HEK293 (cell line): ENCODE results near the gene TM4SF5.

ENCODE experiments used
- AEBP2 ChIP-seq: fragments of 450-650 bp; formaldehyde crosslinking; IDR thresholded peaks from 2 replicates; pipeline ENCODE4 v1.5.1; 2016; ENCODE audit warnings: missing biosample characterization, missing genetic modification characterization, borderline replicate concordance
- HIC1 ChIP-seq: fragments of 450-650 bp; formaldehyde crosslinking; IDR thresholded peaks from 2 replicates; pipeline ENCODE4 v1.5.1; 2016; ENCODE audit warnings: missing biosample characterization, missing genetic modification characterization
- KLF17 ChIP-seq: fragments of 450-650 bp; formaldehyde crosslinking; IDR thresholded peaks from 2 replicates; pipeline ENCODE4 v1.5.1; 2016; ENCODE audit warnings: missing biosample characterization, missing genetic modification characterization
- KLF7 ChIP-seq: fragments of 450-650 bp; formaldehyde crosslinking; IDR thresholded peaks from 2 replicates; pipeline ENCODE4 v1.5.1; 2016; ENCODE audit warnings: missing biosample characterization, missing genetic modification characterization, borderline replicate concordance
- SALL2 ChIP-seq: fragments of 450-650 bp; formaldehyde crosslinking; IDR thresholded peaks from 2 replicates; pipeline ENCODE4 v1.5.0; 2017; ENCODE audit warnings: missing biosample characterization, mild to moderate bottlenecking, missing genetic modification characterization, borderline replicate concordance
- SETDB1 ChIP-seq: IDR thresholded peaks from one replicate; pipeline ENCODE4 v1.6.1; 2017; ENCODE audit warnings: mild to moderate bottlenecking, low read length, moderate library complexity, mixed read lengths; ENCODE audit not compliant: insufficient read length
- SP2 ChIP-seq: fragments of 450-650 bp; formaldehyde crosslinking; IDR thresholded peaks from 2 replicates; pipeline ENCODE4 v1.5.1; 2016; ENCODE audit warnings: missing biosample characterization, missing genetic modification characterization
- ZFP69B ChIP-seq: fragments of 450-650 bp; formaldehyde crosslinking; IDR thresholded peaks from 2 replicates; pipeline ENCODE4 v1.5.1; 2016; ENCODE audit warnings: missing biosample characterization, missing genetic modification characterization
- ZNF112 ChIP-seq: fragments of 450-650 bp; formaldehyde crosslinking; IDR thresholded peaks from 2 replicates; pipeline ENCODE4 v1.5.0; 2017; ENCODE audit warnings: missing biosample characterization, missing genetic modification characterization
- ZNF132 ChIP-seq: fragments of 450-650 bp; formaldehyde crosslinking; IDR thresholded peaks from 2 replicates; pipeline ENCODE4 v1.5.1; 2017; ENCODE audit warnings: missing biosample characterization, missing genetic modification characterization, borderline replicate concordance
- ZNF174 ChIP-seq: fragments of 450-650 bp; formaldehyde crosslinking; IDR thresholded peaks from 2 replicates; pipeline ENCODE4 v1.5.0; 2017; ENCODE audit warnings: missing biosample characterization, mild to moderate bottlenecking, missing genetic modification characterization
- ZNF18 ChIP-seq: fragments of 450-650 bp; formaldehyde crosslinking; IDR thresholded peaks from 2 replicates; pipeline ENCODE4 v1.5.1; 2016; ENCODE audit warnings: missing biosample characterization, missing genetic modification characterization
- ZNF23 ChIP-seq: fragments of 450-650 bp; formaldehyde crosslinking; IDR thresholded peaks from 2 replicates; pipeline ENCODE4 v1.5.1; 2016; ENCODE audit warnings: missing biosample characterization, missing genetic modification characterization, borderline replicate concordance
- ZNF26 ChIP-seq: fragments of 450-650 bp; formaldehyde crosslinking; IDR thresholded peaks from 2 replicates; pipeline ENCODE4 v1.5.1; 2016; ENCODE audit warnings: missing biosample characterization, missing genetic modification characterization
- ZNF416 ChIP-seq: fragments of 450-650 bp; formaldehyde crosslinking; IDR thresholded peaks from 2 replicates; pipeline ENCODE4 v1.5.1; 2016; ENCODE audit warnings: missing biosample characterization, missing genetic modification characterization
- ZNF610 ChIP-seq: fragments of 450-650 bp; formaldehyde crosslinking; IDR thresholded peaks from 2 replicates; pipeline ENCODE4 v1.5.1; 2016; ENCODE audit warnings: missing biosample characterization, missing genetic modification characterization, borderline replicate concordance
- ZNF624 ChIP-seq: fragments of 450-650 bp; formaldehyde crosslinking; IDR thresholded peaks from 2 replicates; pipeline ENCODE4 v1.5.1; 2017; ENCODE audit warnings: missing biosample characterization, missing genetic modification characterization
- ZNF658 ChIP-seq: fragments of 450-650 bp; formaldehyde crosslinking; IDR thresholded peaks from 2 replicates; pipeline ENCODE4; 2016; ENCODE audit warnings: missing biosample characterization, missing genetic modification characterization
- ZNF660 ChIP-seq: fragments of 450-650 bp; IDR thresholded peaks from 2 replicates; pipeline ENCODE4 v1.5.1; 2018; ENCODE audit warnings: missing biosample characterization, mild to moderate bottlenecking, missing genetic modification characterization
- ZNF76 ChIP-seq: fragments of 450-650 bp; formaldehyde crosslinking; IDR thresholded peaks from 2 replicates; pipeline ENCODE4; 2016; ENCODE audit warnings: low read depth, missing biosample characterization, missing genetic modification characterization, borderline replicate concordance
- ZNF776 ChIP-seq: fragments of 450-650 bp; formaldehyde crosslinking; IDR thresholded peaks from 2 replicates; pipeline ENCODE4 v1.5.0; 2017; ENCODE audit warnings: missing biosample characterization, missing genetic modification characterization, borderline replicate concordance
- ZNF791 ChIP-seq: fragments of 450-650 bp; formaldehyde crosslinking; IDR thresholded peaks from 2 replicates; pipeline ENCODE4 v1.5.1; 2016; ENCODE audit warnings: missing biosample characterization, missing genetic modification characterization
- TF ChIP-seq, protein P1 (sequence below): fragments of 450-650 bp; formaldehyde crosslinking; IDR thresholded peaks from 2 replicates; pipeline ENCODE4 v1.5.1; 2016; ENCODE audit warnings: missing biosample characterization, missing genetic modification characterization
- TF ChIP-seq, protein P2 (sequence below): fragments of 450-650 bp; formaldehyde crosslinking; IDR thresholded peaks from 2 replicates; pipeline ENCODE4 v1.5.1; 2016; ENCODE audit warnings: missing biosample characterization, missing genetic modification characterization

The TM4SF5 gene

DNA sequence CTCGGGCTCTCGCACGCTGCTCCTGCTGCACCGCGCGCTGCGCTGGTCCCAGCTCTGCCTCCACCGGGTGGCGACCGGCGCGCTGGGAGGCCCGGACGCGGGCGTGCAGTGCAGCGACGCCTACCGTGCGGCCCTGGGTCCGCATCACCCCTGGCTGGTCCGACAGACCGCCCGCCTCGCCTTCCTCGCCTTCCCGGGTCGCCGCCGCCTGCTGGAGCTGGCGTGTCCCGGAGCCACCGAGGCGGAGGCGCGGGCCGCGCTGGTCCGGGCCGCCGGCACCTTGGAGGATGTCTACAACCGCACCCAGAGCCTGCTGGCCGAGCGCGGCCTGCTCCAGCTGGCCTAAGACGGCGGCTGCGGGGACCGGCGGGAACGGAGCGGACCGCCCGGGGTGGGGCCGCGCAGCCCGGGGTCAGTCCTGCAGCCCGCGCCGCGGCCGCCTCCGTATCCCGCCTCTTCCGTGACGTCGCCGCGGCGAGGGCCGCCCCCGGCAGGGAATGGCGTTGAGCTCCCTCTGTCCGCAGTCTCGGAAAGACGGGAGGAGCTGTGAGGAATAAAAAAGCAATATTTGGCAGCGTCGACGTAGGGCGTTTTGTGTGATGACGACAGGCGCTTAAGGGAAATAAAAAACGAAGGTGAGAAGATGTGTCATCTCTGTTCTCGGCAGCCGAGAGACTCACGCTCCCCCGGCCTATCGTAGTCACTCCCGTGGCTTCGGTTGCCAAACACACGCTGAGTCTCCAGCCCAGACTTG lies 18.4 kb downstream of the TM4SF5 start (continued):
- TF ChIP-seq ZNF132 (tag by site-specific recombination) (no peak), ZNF18 (tag by site-specific recombination) (no peak), ZNF776 (tag by site-specific recombination) (no peak), ZNF658 (no peak), ZFP69B (tag by site-specific recombination) (no peak; the same call in 1 of the 2 replicates), ZNF23 (tag by site-specific recombination) (no peak), ZNF624 (tag by site-specific recombination) (no peak), HIC1 (tag by site-specific recombination) (no peak), ZNF26 (tag by site-specific recombination) (no peak), SP2 (tag by site-specific recombination) (peak; percentile 66), SETDB1 (peak; percentile 16), KLF17 (tag by site-specific recombination) (no peak; the same call in 1 of the 2 replicates), ZNF416 (tag by site-specific recombination) (no peak), AEBP2 (tag by site-specific recombination) (no peak), ZNF112 (no peak), ZNF610 (0 out of 2 replicates have a peak, but pooled peaks have one; percentile 42), ZNF76 (tag by site-specific recombination) (peak; percentile 78; the same call in 1 of the 2 replicates), ZNF174 (no peak), SALL2 (tag by site-specific recombination) (no peak), ZNF660 (tag by site-specific recombination) (peak; percentile 93), ZNF791 (tag by site-specific recombination) (no peak), KLF7 (tag by site-specific recombination) (no peak)
- TF ChIP-seq, protein P1, sequence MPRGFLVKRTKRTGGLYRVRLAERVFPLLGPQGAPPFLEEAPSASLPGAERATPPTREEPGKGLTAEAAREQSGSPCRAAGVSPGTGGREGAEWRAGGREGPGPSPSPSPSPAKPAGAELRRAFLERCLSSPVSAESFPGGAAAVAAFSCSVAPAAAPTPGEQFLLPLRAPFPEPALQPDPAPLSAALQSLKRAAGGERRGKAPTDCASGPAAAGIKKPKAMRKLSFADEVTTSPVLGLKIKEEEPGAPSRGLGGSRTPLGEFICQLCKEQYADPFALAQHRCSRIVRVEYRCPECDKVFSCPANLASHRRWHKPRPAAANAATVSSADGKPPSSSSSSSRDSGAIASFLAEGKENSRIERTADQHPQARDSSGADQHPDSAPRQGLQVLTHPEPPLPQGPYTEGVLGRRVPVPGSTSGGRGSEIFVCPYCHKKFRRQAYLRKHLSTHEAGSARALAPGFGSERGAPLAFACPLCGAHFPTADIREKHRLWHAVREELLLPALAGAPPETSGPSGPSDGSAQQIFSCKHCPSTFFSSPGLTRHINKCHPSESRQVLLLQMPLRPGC (tag by site-specific recombination): no peak
- TF ChIP-seq, protein P2, sequence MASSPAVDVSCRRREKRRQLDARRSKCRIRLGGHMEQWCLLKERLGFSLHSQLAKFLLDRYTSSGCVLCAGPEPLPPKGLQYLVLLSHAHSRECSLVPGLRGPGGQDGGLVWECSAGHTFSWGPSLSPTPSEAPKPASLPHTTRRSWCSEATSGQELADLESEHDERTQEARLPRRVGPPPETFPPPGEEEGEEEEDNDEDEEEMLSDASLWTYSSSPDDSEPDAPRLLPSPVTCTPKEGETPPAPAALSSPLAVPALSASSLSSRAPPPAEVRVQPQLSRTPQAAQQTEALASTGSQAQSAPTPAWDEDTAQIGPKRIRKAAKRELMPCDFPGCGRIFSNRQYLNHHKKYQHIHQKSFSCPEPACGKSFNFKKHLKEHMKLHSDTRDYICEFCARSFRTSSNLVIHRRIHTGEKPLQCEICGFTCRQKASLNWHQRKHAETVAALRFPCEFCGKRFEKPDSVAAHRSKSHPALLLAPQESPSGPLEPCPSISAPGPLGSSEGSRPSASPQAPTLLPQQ (tag by site-specific recombination): peak; percentile 72; the same call in 1 of the 2 replicates
